ENCODE data around the gene GRIA1.
"Not testable (repeated sequence)": the region's sequence is repeated elsewhere in the genome, so short reads cannot be mapped to it uniquely, and the experiment has no call there.

Gene GRIA1

GRCh38 chr5:153718713-153719112 lies 228.2 kb downstream of the GRIA1 start:
- DNase-seq (ENCODE audit: low spot score) = peak; percentile 21

- no peak for DNase-seq (ENCODE audit: low spot score)
Measured at GRCh38 chr5:153719324-153719723, 228.9 kb downstream of the GRIA1 start.

GRCh38 chr5:153723022-153723610 lies 232.6 kb downstream of the GRIA1 start:
- not testable (repeated sequence) for DNase-seq (ENCODE audit: low spot score)

- DNase-seq (ENCODE audit: low spot score) = no peak
Measured at GRCh38 chr5:153742060-153742459, 251.6 kb downstream of the GRIA1 start.

- no peak for DNase-seq (ENCODE audit: low spot score)
Measured at GRCh38 chr5:153744751-153745150, 254.3 kb downstream of the GRIA1 start.

- no peak for DNase-seq (ENCODE audit: low spot score)
Measured at GRCh38 chr5:153745778-153746395, 255.4 kb downstream of the GRIA1 start.

GRCh38 chr5:153746440-153746839 lies 256.0 kb downstream of the GRIA1 start:
- DNase-seq (ENCODE audit: low spot score) = no peak

GRCh38 chr5:153748823-153749222 lies 258.4 kb downstream of the GRIA1 start:
- DNase-seq (ENCODE audit: low spot score) = no peak

- DNase-seq (ENCODE audit: low spot score) = peak; percentile 54
Measured at GRCh38 chr5:153749960-153750359, 259.5 kb downstream of the GRIA1 start.

- DNase-seq (ENCODE audit: low spot score) = no peak
Measured at GRCh38 chr5:153751251-153751650, 260.8 kb downstream of the GRIA1 start.

- DNase-seq (ENCODE audit: low spot score) = no peak
Measured at GRCh38 chr5:153752890-153753289, 262.4 kb downstream of the GRIA1 start.

- DNase-seq (ENCODE audit: low spot score) = no peak
Measured at GRCh38 chr5:153753645-153754432, 263.4 kb downstream of the GRIA1 start.

- DNase-seq (ENCODE audit: low spot score) = no peak
Measured at GRCh38 chr5:153755913-153756500, 265.5 kb downstream of the GRIA1 start.

GRCh38 chr5:153756540-153756939 lies 266.1 kb downstream of the GRIA1 start:
- no peak for DNase-seq (ENCODE audit: low spot score)

GRCh38 chr5:153765987-153766386 lies 275.5 kb downstream of the GRIA1 start:
- DNase-seq (ENCODE audit: low spot score) = no peak

GRCh38 chr5:153767221-153768188 lies 277.0 kb downstream of the GRIA1 start:
- DNase-seq (ENCODE audit: low spot score) = no peak

- no peak for DNase-seq (ENCODE audit: low spot score)
Measured at GRCh38 chr5:153770066-153770465, 279.6 kb downstream of the GRIA1 start.

- no peak for DNase-seq (ENCODE audit: low spot score)
Measured at GRCh38 chr5:153774686-153775085, 284.2 kb downstream of the GRIA1 start.

GRCh38 chr5:153775923-153776322 lies 285.5 kb downstream of the GRIA1 start:
- no peak for DNase-seq (ENCODE audit: low spot score)

- no peak for DNase-seq (ENCODE audit: low spot score)
Measured at GRCh38 chr5:153777681-153778581, 287.5 kb downstream of the GRIA1 start.

GRCh38 chr5:153779836-153780235 lies 289.4 kb downstream of the GRIA1 start:
- DNase-seq (ENCODE audit: low spot score) = no peak
